Loucy (cell line): Measurements from ENCODE around the gene RNF135.
"Not testable (repeated sequence)": the region's sequence is repeated elsewhere in the genome, so short reads cannot be mapped to it uniquely, and the experiment has no call there.

Source experiments
- H2AFZ ChIP-seq: fragments of 200-600 bp; sonication (generic); 2 replicates; pipeline ENCODE4 v1.6.0; 2016; ENCODE audit warnings: antibody characterized with exemption, mild to moderate bottlenecking, low read length, moderate library complexity
- H3F3A ChIP-seq: fragments of 200-600 bp; 2 replicates; pipeline ENCODE4 v1.6.0; 2016; ENCODE audit warnings: antibody characterized with exemption, low read depth, mild to moderate bottlenecking
- H3K27me3 ChIP-seq: fragments of 200-600 bp; sonication (generic); 2 replicates; pipeline ENCODE4 v1.6.1; 2014; ENCODE audit warnings: low read length, mild to moderate bottlenecking; ENCODE audit not compliant: insufficient read depth, poor library complexity, severe bottlenecking
- H3K36me3 ChIP-seq: fragments of 200-600 bp; sonication (generic); 2 replicates; pipeline ENCODE4 v1.6.1; 2016; ENCODE audit warnings: low read length; ENCODE audit not compliant: insufficient read depth
- H3K4me1 ChIP-seq: fragments of 200-600 bp; sonication (generic); 2 replicates; pipeline ENCODE4 v1.5.1; 2014; ENCODE audit warnings: low read length, mild to moderate bottlenecking; ENCODE audit not compliant: insufficient read depth, poor library complexity, severe bottlenecking
- H3K4me2 ChIP-seq: fragments of 200-600 bp; sonication (generic); 2 replicates; pipeline ENCODE4 v1.6.0; 2014; ENCODE audit warnings: antibody characterized with exemption, low read length, low read depth, mild to moderate bottlenecking; ENCODE audit not compliant: poor library complexity, severe bottlenecking
- H3K4me3 ChIP-seq: fragments of 200-600 bp; sonication (generic); 2 replicates; pipeline ENCODE4 v1.5.1; 2014; ENCODE audit warnings: low read length, mild to moderate bottlenecking, mixed read lengths; ENCODE audit not compliant: poor library complexity, severe bottlenecking
- H3K79me2 ChIP-seq: fragments of 200-600 bp; sonication (generic); 2 replicates; pipeline ENCODE4 v1.6.1; 2014; ENCODE audit warnings: low read length; ENCODE audit not compliant: insufficient read depth
- H3K9ac ChIP-seq: fragments of 200-600 bp; sonication (generic); 2 replicates; pipeline ENCODE4 v1.6.0; 2014; ENCODE audit warnings: mild to moderate bottlenecking, low read depth, low read length, moderate library complexity; ENCODE audit not compliant: poor library complexity, severe bottlenecking
- H3K9me2 ChIP-seq: fragments of 200-600 bp; sonication (generic); replicated peaks from 2 replicates; pipeline ENCODE4 v1.6.1; 2016; ENCODE audit warnings: low read depth, low read length, mixed read lengths
- H3K9me3 ChIP-seq: fragments of 200-600 bp; sonication (generic); 2 replicates; pipeline ENCODE4 v1.6.1; 2014; ENCODE audit warnings: mild to moderate bottlenecking, antibody characterized with exemption, low read length, low read depth; ENCODE audit not compliant: insufficient read depth
- H4K20me1 ChIP-seq: fragments of 200-600 bp; sonication (generic); 2 replicates; pipeline ENCODE4 v1.6.0; 2014; ENCODE audit warnings: antibody characterized with exemption, low read length, mild to moderate bottlenecking; ENCODE audit not compliant: insufficient read depth, poor library complexity, severe bottlenecking
- CTCF ChIP-seq: fragments of 200-600 bp; sonication (generic); conservative IDR thresholded peaks from 2 replicates; pipeline ENCODE4 v1.5.1; 2014; ENCODE audit warnings: mild to moderate bottlenecking, antibody characterized with exemption, low read length
- EZH2phosphoT487 ChIP-seq: fragments of 200-600 bp; IDR thresholded peaks from 2 replicates; pipeline ENCODE4 v1.6.1; 2018; ENCODE audit warnings: antibody characterized with exemption, mild to moderate bottlenecking, moderate library complexity, borderline replicate concordance

RNF135 gene

GRCh38 chr17:30957741-30958140, 13.1 kb upstream of the RNF135 start:
- Histone ChIP-seq H3K9me2 (no peaks in the 10 kb centered on the region), H3K4me3 (no peak overlapping the region), H3K9ac (no peak overlapping the region), H3F3A (no peaks in the 10 kb centered on the region), H3K4me1 (no peaks in the 10 kb centered on the region), H4K20me1 (no peaks in the 10 kb centered on the region), H3K36me3 (no peaks in the 10 kb centered on the region), H3K79me2 (no peaks in the 10 kb centered on the region), H2AFZ (no peak overlapping the region), H3K9me3 (no peaks in the 10 kb centered on the region), H3K4me2 (no peak overlapping the region), H3K27me3 (no peaks in the 10 kb centered on the region)
- TF ChIP-seq EZH2phosphoT487 (no peak), CTCF (no peak)

GRCh38 chr17:30958187-30958586, 12.7 kb upstream of the RNF135 start:
- no peaks in the 10 kb centered on the region for H3K9me3 ChIP-seq
- no peaks in the 10 kb centered on the region for H3K4me1 ChIP-seq
- no peak overlapping the region for H2AFZ ChIP-seq
- no peaks in the 10 kb centered on the region for H3K79me2 ChIP-seq
- H3K9ac ChIP-seq = no peak overlapping the region
- no peaks in the 10 kb centered on the region for H4K20me1 ChIP-seq
- no peak overlapping the region for H3K4me3 ChIP-seq
- H3K36me3 ChIP-seq = no peaks in the 10 kb centered on the region
- no peaks in the 10 kb centered on the region for H3K9me2 ChIP-seq
- TF ChIP-seq EZH2phosphoT487 = no peak
- no peak for TF ChIP-seq CTCF
- H3K27me3 ChIP-seq = no peaks in the 10 kb centered on the region
- no peaks in the 10 kb centered on the region for H3F3A ChIP-seq
- no peak overlapping the region for H3K4me2 ChIP-seq

GRCh38 chr17:30961209-30962188, 9.3 kb upstream of the RNF135 start:
- Histone ChIP-seq H3K9ac (no peak overlapping the region), H3K27me3 (no peaks in the 10 kb centered on the region), H3K4me1 (no peaks in the 10 kb centered on the region), H4K20me1 (no peaks in the 10 kb centered on the region), H3K36me3 (no peaks in the 10 kb centered on the region), H3K9me2 (no peaks in the 10 kb centered on the region), H3K4me2 (no peak overlapping the region), H3F3A (no peaks in the 10 kb centered on the region), H2AFZ (no peak overlapping the region), H3K79me2 (no peaks in the 10 kb centered on the region), H3K9me3 (no peaks in the 10 kb centered on the region), H3K4me3 (no peak overlapping the region)
- TF ChIP-seq CTCF (no peak), EZH2phosphoT487 (no peak)

- not testable (repeated sequence) for H4K20me1 ChIP-seq, H3K27me3 ChIP-seq, H3K36me3 ChIP-seq, H3K9ac ChIP-seq, H3K9me3 ChIP-seq, H3K9me2 ChIP-seq, H3K4me1 ChIP-seq, H2AFZ ChIP-seq, H3K4me3 ChIP-seq, H3K4me2 ChIP-seq, H3K79me2 ChIP-seq, H3F3A ChIP-seq
Measured at GRCh38 chr17:30964312-30964711, 6.5 kb upstream of the RNF135 start.
